Hepatocyte (in vitro differentiated cells): ENCODE results near the gene LRRC32. TPM values are rescaled to one million over a fixed set of nuclear protein-coding genes. Genes with fewer than 3 reads are reported as not detected.

Experiments used
- DNase-seq: peaks from one replicate; pipeline ENCODE4 v3.0.0-alpha.2; 2016; ENCODE audit warnings: low spot score
- H2AFZ ChIP-seq: fragments of 200-600 bp; sonication (generic); 2 replicates; pipeline ENCODE4 v1.6.0; 2016; ENCODE audit warnings: antibody characterized with exemption, mild to moderate bottlenecking
- H3K27ac ChIP-seq: fragments of 200-600 bp; sonication (generic); 2 replicates; pipeline ENCODE4 v1.5.1; 2016; ENCODE audit warnings: mild to moderate bottlenecking
- H3K27me3 ChIP-seq: fragments of 200-600 bp; sonication (generic); 2 replicates; pipeline ENCODE4 v1.6.1; 2016
- H3K36me3 ChIP-seq: fragments of 200-600 bp; sonication (generic); replicated peaks from 2 replicates; pipeline ENCODE4 v1.5.1; 2016; ENCODE audit warnings: low read depth; ENCODE audit not compliant: insufficient read depth
- H3K4me1 ChIP-seq: fragments of 200-600 bp; sonication (generic); 2 replicates; pipeline ENCODE4 v1.5.1; 2016; ENCODE audit warnings: mild to moderate bottlenecking, moderate library complexity; ENCODE audit not compliant: insufficient read depth
- H3K4me2 ChIP-seq: fragments of 200-600 bp; sonication (generic); 2 replicates; pipeline ENCODE4 v1.6.0; 2016
- H3K4me3 ChIP-seq: fragments of 200-600 bp; sonication (generic); 2 replicates; pipeline ENCODE4 v1.5.1; 2016; ENCODE audit warnings: mild to moderate bottlenecking
- H3K79me2 ChIP-seq: fragments of 200-600 bp; sonication (generic); 2 replicates; pipeline ENCODE4 v1.6.0; 2017; ENCODE audit warnings: mild to moderate bottlenecking
- H3K9me2 ChIP-seq: fragments of 200-600 bp; sonication (generic); replicated peaks from 2 replicates; pipeline ENCODE4 v1.6.0; 2017; ENCODE audit warnings: mild to moderate bottlenecking; ENCODE audit not compliant: insufficient read depth
- H3K9me3 ChIP-seq: fragments of 200-600 bp; sonication (generic); 2 replicates; pipeline ENCODE4 v1.5.1; 2016; ENCODE audit warnings: low read depth, mild to moderate bottlenecking
- H4K20me1 ChIP-seq: fragments of 200-600 bp; sonication (generic); 2 replicates; pipeline ENCODE4 v1.6.0; 2016; ENCODE audit warnings: mild to moderate bottlenecking; ENCODE audit not compliant: insufficient read depth, poor library complexity, severe bottlenecking
- EZH2 ChIP-seq: fragments of 200-600 bp; sonication (generic); IDR thresholded peaks from 2 replicates; pipeline ENCODE4 v1.6.1; 2016; ENCODE audit warnings: antibody characterized with exemption, mild to moderate bottlenecking, borderline replicate concordance
- EZH2phosphoT487 ChIP-seq: fragments of 200-600 bp; sonication (generic); IDR thresholded peaks from one replicate; pipeline ENCODE4 v1.6.1; 2018; ENCODE audit warnings: antibody characterized with exemption, mild to moderate bottlenecking, low read depth, moderate library complexity; ENCODE audit not compliant: unreplicated experiment, severe bottlenecking
- WGBS: methylation state at CpG from one replicate; pipeline ENCODE4 v1.1.6; 2016; ENCODE audit warnings: low lambda C conversion rate; ENCODE audit errors: missing lambda C conversion rate; 5-methylcytosine and 5-hydroxymethylcytosine counted together
- polyA plus RNA-seq: library from polyadenylated mRNA; unstranded; fragments of >200 nt; fragmentation: Nextera tagmentation; extraction: Ambion mirVana; gene quantifications from 2 replicates; pipeline ENCODE4 v1.2.1, GENCODE V29; 2016
- total RNA-seq: library from RNA; depleted of rRNA; stranded (reverse); fragments of >200 nt; gene quantifications from 2 replicates; pipeline ENCODE4 v1.2.3, GENCODE V29; 2014
- TF ChIP-seq, protein P1 (sequence below): fragments of 200-600 bp; sonication (generic); IDR thresholded peaks from 2 replicates; pipeline ENCODE4 v1.5.1; 2016; ENCODE audit warnings: antibody characterized with exemption, mild to moderate bottlenecking; ENCODE audit not compliant: poor library complexity

Gene LRRC32
- total and polyA plus RNA-seq, 2 experiments from 2014 or later: 25.5 to 75.2 TPM

GRCh38 chr11:76649011-76649410, 21.5 kb downstream of the LRRC32 start:
- Histone ChIP-seq H3K4me2 (no peak overlapping the region), H2AFZ (no peak overlapping the region), H3K27me3 (no peaks in the 10 kb centered on the region), H3K4me1 (peaks cover 8% of the 10 kb centered on the region), H3K27ac (no peak overlapping the region), H4K20me1 (no peaks in the 10 kb centered on the region), H3K9me3 (no peaks in the 10 kb centered on the region), H3K79me2 (no peaks in the 10 kb centered on the region), H3K36me3 (no peaks in the 10 kb centered on the region), H3K4me3 (no peak overlapping the region), H3K9me2 (no peaks in the 10 kb centered on the region)
- TF ChIP-seq, protein P1, sequence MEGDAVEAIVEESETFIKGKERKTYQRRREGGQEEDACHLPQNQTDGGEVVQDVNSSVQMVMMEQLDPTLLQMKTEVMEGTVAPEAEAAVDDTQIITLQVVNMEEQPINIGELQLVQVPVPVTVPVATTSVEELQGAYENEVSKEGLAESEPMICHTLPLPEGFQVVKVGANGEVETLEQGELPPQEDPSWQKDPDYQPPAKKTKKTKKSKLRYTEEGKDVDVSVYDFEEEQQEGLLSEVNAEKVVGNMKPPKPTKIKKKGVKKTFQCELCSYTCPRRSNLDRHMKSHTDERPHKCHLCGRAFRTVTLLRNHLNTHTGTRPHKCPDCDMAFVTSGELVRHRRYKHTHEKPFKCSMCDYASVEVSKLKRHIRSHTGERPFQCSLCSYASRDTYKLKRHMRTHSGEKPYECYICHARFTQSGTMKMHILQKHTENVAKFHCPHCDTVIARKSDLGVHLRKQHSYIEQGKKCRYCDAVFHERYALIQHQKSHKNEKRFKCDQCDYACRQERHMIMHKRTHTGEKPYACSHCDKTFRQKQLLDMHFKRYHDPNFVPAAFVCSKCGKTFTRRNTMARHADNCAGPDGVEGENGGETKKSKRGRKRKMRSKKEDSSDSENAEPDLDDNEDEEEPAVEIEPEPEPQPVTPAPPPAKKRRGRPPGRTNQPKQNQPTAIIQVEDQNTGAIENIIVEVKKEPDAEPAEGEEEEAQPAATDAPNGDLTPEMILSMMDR: no peak
- TF ChIP-seq EZH2 (no peak), EZH2phosphoT487 (no peak)
- no peak for DNase-seq
- 75% methylated on average over 6 of the region's 6 CpGs for WGBS

DNA sequence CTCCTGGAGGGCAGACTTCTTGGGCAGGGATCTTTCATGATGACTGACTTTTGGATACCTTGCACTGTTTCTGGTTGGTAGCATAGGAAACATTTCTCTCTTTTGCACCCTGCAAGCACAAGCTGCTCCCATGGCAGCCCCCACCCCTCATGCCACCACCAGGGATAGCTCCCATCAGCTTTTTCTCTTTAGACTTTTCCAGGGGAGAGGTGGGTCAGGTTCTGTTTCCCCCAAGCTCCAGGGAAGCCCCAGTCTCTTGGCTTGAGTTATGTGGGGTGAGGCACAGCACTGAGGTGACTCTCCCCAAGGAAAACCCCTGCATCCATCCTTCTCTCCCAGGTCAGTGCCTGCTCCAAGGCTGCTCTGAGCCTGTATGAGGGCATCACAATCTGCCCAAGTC, 22.5 kb downstream of the LRRC32 start:
- DNase-seq: no peak
- no peak for TF ChIP-seq EZH2phosphoT487
- TF ChIP-seq, protein P1: no peak
- TF ChIP-seq EZH2: no peak
- no peaks in the 10 kb centered on the region for H3K79me2 ChIP-seq

GRCh38 chr11:76646882-76647534, 23.5 kb downstream of the LRRC32 start:
- TF ChIP-seq EZH2 (no peak), EZH2phosphoT487 (no peak)
- TF ChIP-seq, protein P1: no peak
- Histone ChIP-seq H3K27ac (no peak overlapping the region), H3K36me3 (no peaks in the 10 kb centered on the region), H2AFZ (no peak overlapping the region), H3K4me3 (no peak overlapping the region), H3K9me2 (no peaks in the 10 kb centered on the region), H3K4me2 (no peak overlapping the region), H3K79me2 (no peaks in the 10 kb centered on the region), H4K20me1 (no peaks in the 10 kb centered on the region), H3K27me3 (no peaks in the 10 kb centered on the region), H3K9me3 (no peaks in the 10 kb centered on the region), H3K4me1 (no peaks in the 10 kb centered on the region)
- WGBS: 82% methylated on average over 4 of the region's 4 CpGs
- no peak for DNase-seq

More for the DNA sequence above, 22.5 kb downstream of the LRRC32 start:
- H3K9me3 ChIP-seq: no peaks in the 10 kb centered on the region
- no peaks in the 10 kb centered on the region for H4K20me1 ChIP-seq
- no peak overlapping the region for H3K27ac ChIP-seq
- H3K9me2 ChIP-seq: no peaks in the 10 kb centered on the region
- H3K27me3 ChIP-seq: no peaks in the 10 kb centered on the region
- H2AFZ ChIP-seq: no peak overlapping the region
- no peaks in the 10 kb centered on the region for H3K36me3 ChIP-seq
- no peak overlapping the region for H3K4me3 ChIP-seq
- no peak overlapping the region for H3K4me2 ChIP-seq
- no peaks in the 10 kb centered on the region for H3K4me1 ChIP-seq
